ENCODE data around the gene ALOX5.

DNA sequence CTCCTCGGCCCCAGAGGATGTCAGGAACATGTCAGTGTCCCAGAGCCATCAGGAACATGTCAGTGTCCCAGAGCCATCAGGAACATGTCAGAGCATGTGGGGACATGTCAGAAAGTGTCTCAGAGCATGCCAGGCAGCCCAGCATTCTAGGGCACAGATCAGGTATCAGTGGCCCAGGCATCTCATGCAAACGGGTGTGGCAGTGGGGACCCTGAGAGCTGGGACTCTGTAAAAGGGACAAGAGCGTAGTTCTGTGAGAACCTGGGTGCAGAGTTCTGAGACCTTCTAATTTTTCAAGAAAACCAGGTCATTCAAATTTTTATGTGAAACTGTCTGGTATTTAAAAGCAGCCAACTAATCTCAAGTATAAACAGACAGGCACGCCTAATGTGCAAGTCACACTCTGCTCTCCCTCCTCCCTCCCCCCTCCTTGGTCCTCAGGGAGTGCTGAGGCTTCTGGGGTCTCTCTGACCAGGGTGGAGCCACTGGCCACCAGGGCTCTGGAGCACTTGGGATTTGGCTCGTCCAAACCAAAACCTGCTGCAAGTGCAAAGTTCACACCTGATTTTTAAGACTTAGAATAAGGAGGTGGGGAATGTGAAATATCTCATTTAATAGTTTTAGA, 64.6 kb downstream of the ALOX5 start:
- TF ChIP-seq, protein P1, sequence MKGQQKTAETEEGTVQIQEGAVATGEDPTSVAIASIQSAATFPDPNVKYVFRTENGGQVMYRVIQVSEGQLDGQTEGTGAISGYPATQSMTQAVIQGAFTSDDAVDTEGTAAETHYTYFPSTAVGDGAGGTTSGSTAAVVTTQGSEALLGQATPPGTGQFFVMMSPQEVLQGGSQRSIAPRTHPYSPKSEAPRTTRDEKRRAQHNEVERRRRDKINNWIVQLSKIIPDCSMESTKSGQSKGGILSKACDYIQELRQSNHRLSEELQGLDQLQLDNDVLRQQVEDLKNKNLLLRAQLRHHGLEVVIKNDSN (IDR thresholded peaks at IDR 0.05; ENCODE audit: borderline replicate concordance, low read depth): no peak
- TF ChIP-seq, protein P2, sequence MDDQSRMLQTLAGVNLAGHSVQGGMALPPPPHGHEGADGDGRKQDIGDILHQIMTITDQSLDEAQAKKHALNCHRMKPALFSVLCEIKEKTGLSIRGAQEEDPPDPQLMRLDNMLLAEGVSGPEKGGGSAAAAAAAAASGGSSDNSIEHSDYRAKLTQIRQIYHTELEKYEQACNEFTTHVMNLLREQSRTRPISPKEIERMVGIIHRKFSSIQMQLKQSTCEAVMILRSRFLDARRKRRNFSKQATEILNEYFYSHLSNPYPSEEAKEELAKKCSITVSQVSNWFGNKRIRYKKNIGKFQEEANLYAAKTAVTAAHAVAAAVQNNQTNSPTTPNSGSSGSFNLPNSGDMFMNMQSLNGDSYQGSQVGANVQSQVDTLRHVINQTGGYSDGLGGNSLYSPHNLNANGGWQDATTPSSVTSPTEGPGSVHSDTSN (IDR thresholded peaks at IDR 0.05): no peak
- TF ChIP-seq, protein P3, sequence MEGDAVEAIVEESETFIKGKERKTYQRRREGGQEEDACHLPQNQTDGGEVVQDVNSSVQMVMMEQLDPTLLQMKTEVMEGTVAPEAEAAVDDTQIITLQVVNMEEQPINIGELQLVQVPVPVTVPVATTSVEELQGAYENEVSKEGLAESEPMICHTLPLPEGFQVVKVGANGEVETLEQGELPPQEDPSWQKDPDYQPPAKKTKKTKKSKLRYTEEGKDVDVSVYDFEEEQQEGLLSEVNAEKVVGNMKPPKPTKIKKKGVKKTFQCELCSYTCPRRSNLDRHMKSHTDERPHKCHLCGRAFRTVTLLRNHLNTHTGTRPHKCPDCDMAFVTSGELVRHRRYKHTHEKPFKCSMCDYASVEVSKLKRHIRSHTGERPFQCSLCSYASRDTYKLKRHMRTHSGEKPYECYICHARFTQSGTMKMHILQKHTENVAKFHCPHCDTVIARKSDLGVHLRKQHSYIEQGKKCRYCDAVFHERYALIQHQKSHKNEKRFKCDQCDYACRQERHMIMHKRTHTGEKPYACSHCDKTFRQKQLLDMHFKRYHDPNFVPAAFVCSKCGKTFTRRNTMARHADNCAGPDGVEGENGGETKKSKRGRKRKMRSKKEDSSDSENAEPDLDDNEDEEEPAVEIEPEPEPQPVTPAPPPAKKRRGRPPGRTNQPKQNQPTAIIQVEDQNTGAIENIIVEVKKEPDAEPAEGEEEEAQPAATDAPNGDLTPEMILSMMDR (IDR thresholded peaks at IDR 0.05): no peak

Measured in SK-N-SH (cell line).